Neural progenitor cell (in vitro differentiated cells): ENCODE measurements around the gene SPATA4.

Source experiments
- EZH2 ChIP-seq: fragments of 200-600 bp; sonication (generic); IDR thresholded peaks from 2 replicates; pipeline ENCODE4 v1.6.1; 2017; ENCODE audit warnings: antibody characterized with exemption, mild to moderate bottlenecking, moderate library complexity
- TF ChIP-seq, protein P1 (sequence below): fragments of 200-600 bp; sonication (generic); IDR thresholded peaks from 2 replicates; pipeline ENCODE4 v1.5.1; 2017; ENCODE audit warnings: antibody characterized with exemption, mild to moderate bottlenecking

DNA sequence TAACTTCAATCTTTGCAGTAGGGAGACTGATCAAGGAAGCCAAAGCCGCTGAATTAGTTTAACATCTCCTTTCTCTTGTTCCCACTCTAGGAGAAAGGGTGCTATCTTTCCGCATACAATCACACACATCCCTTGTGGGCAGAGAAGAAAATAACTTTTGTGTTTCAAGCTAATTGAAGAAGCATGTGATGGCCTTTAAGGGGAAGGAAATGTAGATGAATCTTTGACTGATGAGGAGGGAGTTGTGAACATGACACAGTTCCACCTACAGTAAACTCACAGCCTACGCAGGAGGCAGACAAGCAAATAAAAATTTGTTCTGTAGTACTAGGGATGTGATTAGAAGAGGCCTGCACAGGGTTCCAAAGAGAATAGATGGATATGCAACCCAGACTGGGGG, 14.7 kb upstream of the SPATA4 start:
- TF ChIP-seq, protein P1, sequence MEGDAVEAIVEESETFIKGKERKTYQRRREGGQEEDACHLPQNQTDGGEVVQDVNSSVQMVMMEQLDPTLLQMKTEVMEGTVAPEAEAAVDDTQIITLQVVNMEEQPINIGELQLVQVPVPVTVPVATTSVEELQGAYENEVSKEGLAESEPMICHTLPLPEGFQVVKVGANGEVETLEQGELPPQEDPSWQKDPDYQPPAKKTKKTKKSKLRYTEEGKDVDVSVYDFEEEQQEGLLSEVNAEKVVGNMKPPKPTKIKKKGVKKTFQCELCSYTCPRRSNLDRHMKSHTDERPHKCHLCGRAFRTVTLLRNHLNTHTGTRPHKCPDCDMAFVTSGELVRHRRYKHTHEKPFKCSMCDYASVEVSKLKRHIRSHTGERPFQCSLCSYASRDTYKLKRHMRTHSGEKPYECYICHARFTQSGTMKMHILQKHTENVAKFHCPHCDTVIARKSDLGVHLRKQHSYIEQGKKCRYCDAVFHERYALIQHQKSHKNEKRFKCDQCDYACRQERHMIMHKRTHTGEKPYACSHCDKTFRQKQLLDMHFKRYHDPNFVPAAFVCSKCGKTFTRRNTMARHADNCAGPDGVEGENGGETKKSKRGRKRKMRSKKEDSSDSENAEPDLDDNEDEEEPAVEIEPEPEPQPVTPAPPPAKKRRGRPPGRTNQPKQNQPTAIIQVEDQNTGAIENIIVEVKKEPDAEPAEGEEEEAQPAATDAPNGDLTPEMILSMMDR, result no peak
- TF ChIP-seq EZH2, result no peak
